Natural killer cell (primary cell): ENCODE measurements around the gene PLPPR1. TPM values are rescaled to one million over a fixed set of nuclear protein-coding genes. Genes with fewer than 3 reads are reported as not detected.

Experiments used
- ATAC-seq, 3 donors: fragments of 150-1000 bp in 2 of 3; fragments of 200-7000 bp in 1 of 3; cut with Tn5 transposase; 1 replicate in 1 of 3; 2 replicates in 2 of 3; pipeline ENCODE4 v1.10.0; 2021; ENCODE audit warnings: mild to moderate bottlenecking in 2 of 3, moderate library complexity in 2 of 3
- DNase-seq, 2 donors: peaks; one replicate each; pipeline versions ENCODE4 v3.0.0 to v3.0.0-alpha.2; 2013 to 2021; ENCODE audit warnings: mixed read lengths in 1 of 2
- H3K27ac ChIP-seq: one replicate; pipeline ENCODE4 v1.5.1; 2013; ENCODE audit warnings: mild to moderate bottlenecking, low read length
- H3K27me3 ChIP-seq: one replicate; pipeline ENCODE4 v1.6.1; 2013; ENCODE audit warnings: low read length; ENCODE audit not compliant: control insufficient read depth, insufficient read depth
- H3K36me3 ChIP-seq: one replicate; pipeline ENCODE4 v1.6.1; 2013; ENCODE audit warnings: low read length; ENCODE audit not compliant: control insufficient read depth, insufficient read depth
- H3K4me1 ChIP-seq: one replicate; pipeline ENCODE4 v1.6.1; 2013; ENCODE audit warnings: low read length; ENCODE audit not compliant: control insufficient read depth, insufficient read depth
- H3K4me3 ChIP-seq: one replicate; pipeline ENCODE4 v1.5.1; 2013; ENCODE audit warnings: low read length
- H3K9me3 ChIP-seq: one replicate; pipeline ENCODE4 v1.6.1; 2013; ENCODE audit warnings: low read length; ENCODE audit not compliant: control insufficient read depth, insufficient read depth
- H3K27ac Mint-ChIP-seq, 2 donors: one replicate each; pipeline ENCODE4 v1.8.0; 2022; ENCODE audit warnings: mild to moderate bottlenecking in 2 of 2, mixed read lengths in 2 of 2, moderate library complexity in 1 of 2
- H3K27me3 Mint-ChIP-seq, 2 donors: one replicate each; pipeline ENCODE4 v1.8.0; 2022; ENCODE audit warnings: low read depth in 2 of 2, mixed read lengths in 2 of 2
- H3K36me3 Mint-ChIP-seq: one replicate; pipeline ENCODE4 v1.8.0; 2022; ENCODE audit warnings: mixed read lengths
- H3K4me1 Mint-ChIP-seq, 2 donors: one replicate each; pipeline ENCODE4 v1.8.0; 2022; ENCODE audit warnings: mixed read lengths in 2 of 2
- H3K4me3 Mint-ChIP-seq: one replicate; pipeline ENCODE4 v1.8.0; 2022; ENCODE audit warnings: mild to moderate bottlenecking, moderate library complexity, mixed read lengths
- H3K9me3 Mint-ChIP-seq, 2 donors: one replicate each; pipeline ENCODE4 v1.8.0; 2022; ENCODE audit warnings: mixed read lengths in 2 of 2
- WGBS: methylation state at CpG from one replicate; pipeline ENCODE4 v1.1.7; 2013; ENCODE audit warnings: missing lambda C conversion rate; ENCODE audit not compliant: insufficient coverage; 5-methylcytosine and 5-hydroxymethylcytosine counted together
- intact Hi-C: fragments of 100-400 bp; cut with micrococcal nuclease; formaldehyde crosslinking; loops from one replicate; pipeline ENCODE4 v1.14.2; 2022
- total RNA-seq, 4 donors: library from RNA; stranded (reverse); fragments of 120-200 nt in 1 of 4; gene quantifications; one replicate each; pipeline versions ENCODE4 v1.2.3 to v1.2.4, GENCODE V29; 2013 to 2022
- TF ChIP-seq, protein P1 (sequence below): fragments of 200-600 bp; IDR thresholded peaks from one replicate; pipeline ENCODE4 v1.8.0; 2022; ENCODE audit warnings: antibody characterized with exemption

The PLPPR1 gene
- total RNA-seq, 3 donors from 2014 or later (not counting 1 experiment from before 2014, with no cell fraction given), result not detected

DNA sequence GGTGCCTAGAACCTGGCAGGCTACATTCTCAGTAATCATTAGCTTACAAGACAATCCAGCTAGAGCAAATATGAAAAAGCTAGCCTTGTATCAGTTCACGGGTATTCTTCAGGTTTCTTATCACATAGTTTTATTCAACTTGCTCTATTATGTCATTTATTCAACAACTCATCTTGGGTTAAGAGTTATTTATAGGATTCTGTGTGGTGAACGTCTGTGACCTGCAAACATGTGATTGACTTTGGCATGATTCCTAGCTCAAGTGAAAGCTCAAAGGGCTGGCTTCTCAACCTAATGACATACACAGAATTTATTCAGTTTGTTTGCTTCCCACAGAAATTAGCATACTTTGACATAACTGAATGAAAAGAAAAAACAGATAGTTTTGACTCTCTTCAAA lies 173.1 kb downstream of the PLPPR1 start:
- Mint-ChIP-seq H3K9me3 (peaks cover 2 to 3% of the 10 kb centered on the region in 2 donors), H3K4me3 (no peak overlapping the region), H3K4me1 (no peaks in the 10 kb centered on the region), H3K27me3 (no peaks in the 10 kb centered on the region), H3K27ac (no peak overlapping the region), H3K36me3 (no peaks in the 10 kb centered on the region)
- intact Hi-C loops, result no loop called here
- TF ChIP-seq, protein P1, sequence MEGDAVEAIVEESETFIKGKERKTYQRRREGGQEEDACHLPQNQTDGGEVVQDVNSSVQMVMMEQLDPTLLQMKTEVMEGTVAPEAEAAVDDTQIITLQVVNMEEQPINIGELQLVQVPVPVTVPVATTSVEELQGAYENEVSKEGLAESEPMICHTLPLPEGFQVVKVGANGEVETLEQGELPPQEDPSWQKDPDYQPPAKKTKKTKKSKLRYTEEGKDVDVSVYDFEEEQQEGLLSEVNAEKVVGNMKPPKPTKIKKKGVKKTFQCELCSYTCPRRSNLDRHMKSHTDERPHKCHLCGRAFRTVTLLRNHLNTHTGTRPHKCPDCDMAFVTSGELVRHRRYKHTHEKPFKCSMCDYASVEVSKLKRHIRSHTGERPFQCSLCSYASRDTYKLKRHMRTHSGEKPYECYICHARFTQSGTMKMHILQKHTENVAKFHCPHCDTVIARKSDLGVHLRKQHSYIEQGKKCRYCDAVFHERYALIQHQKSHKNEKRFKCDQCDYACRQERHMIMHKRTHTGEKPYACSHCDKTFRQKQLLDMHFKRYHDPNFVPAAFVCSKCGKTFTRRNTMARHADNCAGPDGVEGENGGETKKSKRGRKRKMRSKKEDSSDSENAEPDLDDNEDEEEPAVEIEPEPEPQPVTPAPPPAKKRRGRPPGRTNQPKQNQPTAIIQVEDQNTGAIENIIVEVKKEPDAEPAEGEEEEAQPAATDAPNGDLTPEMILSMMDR, result no peak
- Histone ChIP-seq H3K4me3 (no peak overlapping the region), H3K36me3 (no peaks in the 10 kb centered on the region), H3K9me3 (no peaks in the 10 kb centered on the region), H3K27ac (no peak overlapping the region), H3K27me3 (no peaks in the 10 kb centered on the region), H3K4me1 (no peaks in the 10 kb centered on the region)
- 36% methylated on average over 2 of the region's 2 CpGs for WGBS
- ATAC-seq (no peak), DNase-seq (no peak)

DNA sequence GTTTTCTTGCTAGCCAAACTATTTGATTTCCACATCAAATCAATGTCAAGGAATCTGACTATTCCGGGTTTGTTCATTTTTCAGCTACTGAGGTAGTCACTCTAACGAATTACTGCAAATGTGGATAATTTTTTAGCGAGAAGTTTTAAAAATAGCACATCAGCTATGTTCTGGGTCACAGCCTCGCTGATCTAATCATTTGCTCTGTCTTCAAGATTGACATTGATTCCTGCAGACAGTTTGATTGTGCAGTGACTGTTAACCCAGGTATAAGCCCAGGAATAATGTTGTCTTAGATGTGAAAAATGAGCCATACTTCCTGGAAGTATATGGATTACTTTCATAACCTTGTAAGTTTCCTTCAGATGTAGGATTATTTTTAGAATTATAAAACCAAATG lies 181.1 kb downstream of the PLPPR1 start:
- Histone ChIP-seq H3K4me3 (no peak overlapping the region), H3K36me3 (no peaks in the 10 kb centered on the region), H3K9me3 (no peaks in the 10 kb centered on the region), H3K27me3 (no peaks in the 10 kb centered on the region), H3K4me1 (no peaks in the 10 kb centered on the region), H3K27ac (no peak overlapping the region)
- H3K36me3 Mint-ChIP-seq, result no peaks in the 10 kb centered on the region
- H3K4me1 Mint-ChIP-seq, result no peaks in the 10 kb centered on the region
- WGBS, result 82% methylated on average over 4 of the region's 4 CpGs
- H3K27me3 Mint-ChIP-seq, result no peaks in the 10 kb centered on the region
- no peak overlapping the region for H3K4me3 Mint-ChIP-seq
- no peak for ATAC-seq
- peaks cover 0 to 2% of the 10 kb centered on the region in 2 donors for H3K9me3 Mint-ChIP-seq
- intact Hi-C loops, result no loop called here
- H3K27ac Mint-ChIP-seq, result no peak overlapping the region
- TF ChIP-seq, protein P1, result no peak
- DNase-seq, result no peak

DNA sequence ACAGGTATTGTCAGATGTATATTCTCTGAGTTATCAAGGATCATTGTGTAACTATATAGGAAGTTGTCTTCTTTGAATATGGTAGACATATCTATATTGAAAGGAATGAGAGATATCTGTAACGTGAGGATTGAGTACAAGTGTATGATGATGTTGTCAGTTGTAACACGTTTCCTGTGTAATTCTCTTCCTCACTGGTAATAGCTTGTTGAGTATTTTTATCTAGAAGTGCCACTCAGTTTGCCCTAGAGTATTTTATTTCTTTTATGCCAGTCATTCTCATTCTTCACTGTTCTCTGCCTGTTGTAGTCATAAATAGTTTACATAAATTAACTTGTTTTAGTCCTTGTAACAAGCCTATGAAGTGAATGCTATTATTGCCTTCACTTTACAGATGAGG lies 184.1 kb downstream of the PLPPR1 start:
- WGBS, result 96% methylated on average over 2 of the region's 2 CpGs
- H3K4me1 Mint-ChIP-seq, result no peaks in the 10 kb centered on the region
- H3K27ac Mint-ChIP-seq, result no peak overlapping the region
- no peaks in the 10 kb centered on the region for H3K27me3 ChIP-seq
- no peak overlapping the region for H3K4me3 Mint-ChIP-seq
- H3K36me3 Mint-ChIP-seq, result no peaks in the 10 kb centered on the region
- no peaks in the 10 kb centered on the region for H3K9me3 ChIP-seq
- H3K27me3 Mint-ChIP-seq, result no peaks in the 10 kb centered on the region
- DNase-seq (no peak), ATAC-seq (no peak)
- intact Hi-C loops, result no loop called here
- no peak overlapping the region for H3K27ac ChIP-seq
- H3K36me3 ChIP-seq, result no peaks in the 10 kb centered on the region
- TF ChIP-seq, protein P1, result no peak
- no peak overlapping the region for H3K4me3 ChIP-seq
- no peaks in the 10 kb centered on the region for H3K4me1 ChIP-seq
- peaks cover 2 to 3% of the 10 kb centered on the region in 2 donors for H3K9me3 Mint-ChIP-seq

DNA sequence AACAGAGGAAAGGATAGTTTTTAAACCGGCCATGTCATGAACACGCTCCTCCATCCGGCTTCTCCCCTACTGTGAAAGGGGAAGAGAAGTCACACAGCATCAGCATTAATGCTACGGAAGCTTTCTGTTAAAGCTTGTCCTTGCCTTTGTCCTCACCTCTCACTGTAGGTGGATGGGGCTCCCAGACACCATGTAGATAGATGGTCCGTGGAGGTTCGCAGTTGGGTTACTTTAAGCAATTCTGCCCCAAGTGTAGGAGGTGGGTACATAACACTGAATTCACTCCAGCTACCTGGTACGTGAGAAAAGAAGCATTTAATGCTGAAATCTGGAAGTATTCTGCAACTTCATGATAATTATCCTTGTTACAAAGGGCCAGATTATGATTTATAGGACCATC lies 190.5 kb downstream of the PLPPR1 start:
- H3K27ac ChIP-seq, result no peak overlapping the region
- H3K36me3 ChIP-seq, result no peaks in the 10 kb centered on the region
- H3K27me3 ChIP-seq, result no peaks in the 10 kb centered on the region
- Mint-ChIP-seq H3K4me1 (no peaks in the 10 kb centered on the region), H3K27me3 (no peaks in the 10 kb centered on the region), H3K36me3 (no peaks in the 10 kb centered on the region), H3K4me3 (no peak overlapping the region), H3K27ac (no peak overlapping the region), H3K9me3 (peaks cover 0 to 7% of the 10 kb centered on the region in 2 donors)
- no peaks in the 10 kb centered on the region for H3K4me1 ChIP-seq
- intact Hi-C loops, result no loop called here
- DNase-seq (no peak), ATAC-seq (no peak)
- WGBS, result 90% methylated on average over 7 of the region's 7 CpGs
- H3K9me3 ChIP-seq, result no peaks in the 10 kb centered on the region
- TF ChIP-seq, protein P1, result no peak
- no peak overlapping the region for H3K4me3 ChIP-seq
